ENCODE measurements around the gene NRP1.

- TF ChIP-seq CTCF (IDR thresholded peaks at IDR 0.05) (no peak), POLR2A (IDR thresholded peaks at IDR 0.05) (no peak)
Observed at GRCh38 chr10:33363106-33363505, 28.6 kb upstream of the NRP1 start.
